GM21528 (cell line): ENCODE measurements around the gene GATA2.

Experiments used
- ATAC-seq: cut with Tn5 transposase; IDR thresholded peaks from one replicate; pipeline ENCODE4 v1.9.1; 2021; ENCODE audit warnings: mild to moderate bottlenecking, moderate library complexity; ENCODE audit not compliant: unreplicated experiment, low FRiP score

GATA2 gene

GRCh38 chr3:128461731-128462130 is 31.3 kb downstream of the GATA2 start:
- no peak for ATAC-seq

GRCh38 chr3:128459461-128459820 is 33.6 kb downstream of the GATA2 start:
- ATAC-seq: no peak

GRCh38 chr3:128458746-128459460 is 34.1 kb downstream of the GATA2 start:
- ATAC-seq: no peak

GRCh38 chr3:128457937-128458336 is 35.1 kb downstream of the GATA2 start:
- no peak for ATAC-seq

GRCh38 chr3:128456776-128457715 is 36.0 kb downstream of the GATA2 start:
- no peak for ATAC-seq

GRCh38 chr3:128455786-128456748 is 36.9 kb downstream of the GATA2 start:
- no peak for ATAC-seq

GRCh38 chr3:128455116-128455515 is 37.9 kb downstream of the GATA2 start:
- no peak for ATAC-seq

- no peak for ATAC-seq
These were observed 38.7 kb downstream of the GATA2 start for GRCh38 chr3:128454310-128454618.

- no peak for ATAC-seq
These were observed 39.3 kb downstream of the GATA2 start for GRCh38 chr3:128453501-128454309.

GRCh38 chr3:128452678-128453275 is 40.2 kb downstream of the GATA2 start:
- ATAC-seq: no peak

- ATAC-seq: no peak
These were observed 40.9 kb downstream of the GATA2 start for GRCh38 chr3:128452120-128452519.

- ATAC-seq: no peak
These were observed 43.8 kb downstream of the GATA2 start for GRCh38 chr3:128449111-128449638.

GRCh38 chr3:128448491-128448890 is 44.5 kb downstream of the GATA2 start:
- no peak for ATAC-seq

GRCh38 chr3:128447561-128448013 is 45.4 kb downstream of the GATA2 start:
- no peak for ATAC-seq

GRCh38 chr3:128446821-128447220 is 46.2 kb downstream of the GATA2 start:
- no peak for ATAC-seq

- ATAC-seq: no peak
These were observed 47.6 kb downstream of the GATA2 start for GRCh38 chr3:128445357-128445756.

GRCh38 chr3:128443771-128444170 is 49.2 kb downstream of the GATA2 start:
- ATAC-seq: no peak

GRCh38 chr3:128442949-128443348 is 50.1 kb downstream of the GATA2 start:
- ATAC-seq: no peak

GRCh38 chr3:128442070-128442469 is 50.9 kb downstream of the GATA2 start:
- ATAC-seq: no peak
